Neural progenitor cell (in vitro differentiated cells): ENCODE data around the gene MEGF6. TPM values are rescaled to one million over a fixed set of nuclear protein-coding genes. Genes with fewer than 3 reads are reported as not detected.

Source experiments
- DNase-seq: peaks from one replicate; pipeline ENCODE4 v3.0.0-alpha.2; 2016; ENCODE audit warnings: low spot score
- H2AFZ ChIP-seq: fragments of 200-600 bp; sonication (generic); replicated peaks from 2 replicates; pipeline ENCODE4 v1.6.1; 2016; ENCODE audit warnings: antibody characterized with exemption
- H3F3A ChIP-seq: fragments of 200-600 bp; sonication (generic); 2 replicates; pipeline ENCODE4 v1.6.1; 2016; ENCODE audit warnings: antibody characterized with exemption, low read depth
- H3K27ac ChIP-seq: fragments of 200-600 bp; sonication (generic); 2 replicates; pipeline ENCODE4 v1.5.1; 2016; ENCODE audit warnings: mild to moderate bottlenecking
- H3K27me3 ChIP-seq: fragments of 200-600 bp; sonication (generic); 2 replicates; pipeline ENCODE4 v1.6.1; 2016; ENCODE audit warnings: mild to moderate bottlenecking, moderate library complexity
- H3K36me3 ChIP-seq: fragments of 200-600 bp; sonication (generic); 2 replicates; pipeline ENCODE4 v1.5.1; 2016
- H3K4me1 ChIP-seq: fragments of 200-600 bp; sonication (generic); 2 replicates; pipeline ENCODE4 v1.6.1; 2016; ENCODE audit warnings: mixed run types
- H3K4me2 ChIP-seq: fragments of 200-600 bp; sonication (generic); 2 replicates; pipeline ENCODE4 v1.6.1; 2016
- H3K4me3 ChIP-seq: fragments of 200-600 bp; sonication (generic); 2 replicates; pipeline ENCODE4 v1.5.1; 2016
- H3K79me2 ChIP-seq: fragments of 200-600 bp; sonication (generic); 2 replicates; pipeline ENCODE4 v1.6.1; 2016; ENCODE audit warnings: low read depth
- H3K9ac ChIP-seq: fragments of 200-600 bp; sonication (generic); 2 replicates; pipeline ENCODE4 v1.6.1; 2016
- H3K9me3 ChIP-seq: fragments of 200-600 bp; sonication (generic); 2 replicates; pipeline ENCODE4 v1.5.1; 2016; ENCODE audit warnings: low read depth
- H4K20me1 ChIP-seq: fragments of 200-600 bp; sonication (generic); 2 replicates; pipeline ENCODE4 v1.6.1; 2016; ENCODE audit warnings: low read depth
- H3K27ac Mint-ChIP-seq: 3 replicates; pipeline ENCODE4 v1.8.0; 2021; ENCODE audit warnings: mixed read lengths
- H3K27me3 Mint-ChIP-seq: 2 replicates; pipeline ENCODE4 v1.8.0; 2022; ENCODE audit warnings: low read depth, mild to moderate bottlenecking, inconsistent platforms, moderate library complexity, mixed read lengths; ENCODE audit not compliant: insufficient read depth
- H3K36me3 Mint-ChIP-seq: 3 replicates; pipeline ENCODE4 v1.8.0; 2021; ENCODE audit warnings: mixed read lengths
- H3K4me1 Mint-ChIP-seq: 3 replicates; pipeline ENCODE4 v1.8.0; 2021; ENCODE audit warnings: mixed read lengths
- H3K4me3 Mint-ChIP-seq: 3 replicates; pipeline ENCODE4 v1.8.0; 2021; ENCODE audit warnings: mild to moderate bottlenecking, moderate library complexity, mixed read lengths
- H3K9me3 Mint-ChIP-seq: 3 replicates; pipeline ENCODE4 v1.8.0; 2020; ENCODE audit warnings: mixed read lengths
- CTCF ChIP-seq: fragments of 200-600 bp; sonication (generic); IDR thresholded peaks from 2 replicates; pipeline ENCODE4 v1.5.1; 2017; ENCODE audit warnings: antibody characterized with exemption, mild to moderate bottlenecking
- EZH2 ChIP-seq: fragments of 200-600 bp; sonication (generic); IDR thresholded peaks from 2 replicates; pipeline ENCODE4 v1.6.1; 2017; ENCODE audit warnings: antibody characterized with exemption, mild to moderate bottlenecking, moderate library complexity
- EZH2phosphoT487 ChIP-seq: fragments of 200-600 bp; sonication (generic); IDR thresholded peaks from 2 replicates; pipeline ENCODE4 v1.6.1; 2017; ENCODE audit warnings: antibody characterized with exemption
- total RNA-seq: library from RNA; depleted of rRNA; stranded (reverse); fragments of >200 nt; gene quantifications from 2 replicates; pipeline ENCODE4 v1.2.3, GENCODE V29; 2015; ENCODE audit warnings: low replicate concordance

MEGF6 gene
- total RNA-seq, 1 donor from 2014 or later = 1.7 TPM

- no peaks in the 10 kb centered on the region for H3K36me3 ChIP-seq
- peaks cover 4% of the 10 kb centered on the region for H4K20me1 ChIP-seq
- H3K27ac Mint-ChIP-seq = peak overlapping the region; percentile 29
- H3K4me1 Mint-ChIP-seq = peaks cover 11% of the 10 kb centered on the region
- no peaks in the 10 kb centered on the region for H3K4me1 ChIP-seq
- no peak overlapping the region for H2AFZ ChIP-seq
- no peak for DNase-seq
- no peaks in the 10 kb centered on the region for H3F3A ChIP-seq
- no peaks in the 10 kb centered on the region for H3K27me3 ChIP-seq
- H3K4me3 Mint-ChIP-seq = no peak overlapping the region
- no peaks in the 10 kb centered on the region for H3K36me3 Mint-ChIP-seq
- TF ChIP-seq EZH2phosphoT487 = no peak
- TF ChIP-seq EZH2 = no peak
- no peak for TF ChIP-seq CTCF
- no peak overlapping the region for H3K27ac ChIP-seq
- H3K9ac ChIP-seq = no peak overlapping the region
- no peaks in the 10 kb centered on the region for H3K79me2 ChIP-seq
- peaks cover 2% of the 10 kb centered on the region for H3K27me3 Mint-ChIP-seq
- H3K9me3 Mint-ChIP-seq = no peaks in the 10 kb centered on the region
- no peaks in the 10 kb centered on the region for H3K9me3 ChIP-seq
- H3K4me2 ChIP-seq = no peak overlapping the region
- no peak overlapping the region for H3K4me3 ChIP-seq
Observed at GRCh38 chr1:3556336-3556735, 55.0 kb downstream of the MEGF6 start.

DNA sequence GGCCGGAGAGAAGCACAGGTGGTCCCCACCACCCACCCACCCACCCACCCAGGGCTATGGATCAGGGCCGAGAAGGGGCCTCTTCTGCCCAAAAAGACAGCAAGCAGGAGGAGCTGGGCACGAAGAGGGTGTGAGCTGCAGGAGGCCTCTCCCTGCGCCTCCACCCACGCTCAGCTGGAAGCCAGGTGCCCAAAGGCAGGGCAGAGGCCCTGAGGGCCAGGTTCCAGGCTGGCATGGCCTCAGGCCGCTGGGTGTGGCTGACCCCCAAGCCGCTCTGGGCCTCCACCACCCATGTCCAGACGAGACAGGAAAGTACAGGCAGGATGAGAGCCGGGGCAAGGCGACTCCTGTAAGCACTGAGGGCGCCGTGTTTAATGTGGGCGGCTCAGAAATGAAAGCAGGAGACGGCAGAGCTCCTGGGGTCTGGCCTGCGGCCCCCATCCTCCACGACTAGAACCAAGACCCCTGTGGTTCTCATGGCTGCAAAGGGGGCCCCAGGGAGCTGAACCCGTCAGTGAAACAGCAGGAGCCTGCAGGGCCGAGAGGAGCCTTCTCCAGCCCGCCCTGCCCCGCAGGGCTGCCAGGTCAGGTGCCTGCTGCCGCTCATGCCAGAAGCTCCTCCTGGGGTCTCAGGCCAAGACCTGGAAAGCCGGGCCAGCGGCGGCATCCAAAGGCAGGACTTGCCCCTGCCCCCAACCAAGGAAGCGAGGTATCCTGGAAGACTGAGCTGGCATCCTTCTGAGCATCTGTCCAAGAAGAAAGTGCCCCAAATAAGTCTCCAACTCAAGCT, 56.0 kb downstream of the MEGF6 start:
- no peak overlapping the region for H3K4me2 ChIP-seq
- H3K36me3 ChIP-seq = no peaks in the 10 kb centered on the region

DNA sequence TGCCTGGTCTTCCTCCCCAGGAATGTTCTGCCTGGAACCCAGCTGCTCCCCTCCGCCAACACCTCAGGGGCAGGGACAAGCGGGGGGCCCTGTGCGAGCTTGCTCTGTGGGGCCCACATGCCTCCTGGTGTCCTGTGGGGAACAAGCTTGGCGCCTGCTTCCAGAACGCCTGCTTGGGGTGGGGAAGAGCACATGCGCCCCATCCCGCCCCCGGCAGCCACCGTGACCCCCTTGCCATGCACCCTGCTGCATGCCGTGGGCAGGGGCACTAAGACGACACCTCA, 57.4 kb downstream of the MEGF6 start:
- Histone ChIP-seq H3K9me3 (no peaks in the 10 kb centered on the region), H3K9ac (no peak overlapping the region), H4K20me1 (peaks cover 12% of the 10 kb centered on the region), H3F3A (no peaks in the 10 kb centered on the region), H3K79me2 (no peaks in the 10 kb centered on the region), H3K4me1 (no peaks in the 10 kb centered on the region), H3K36me3 (no peaks in the 10 kb centered on the region), H3K4me3 (no peak overlapping the region), H2AFZ (no peak overlapping the region), H3K27ac (no peak overlapping the region), H3K4me2 (no peak overlapping the region), H3K27me3 (no peaks in the 10 kb centered on the region)
- Mint-ChIP-seq H3K36me3 (no peaks in the 10 kb centered on the region), H3K4me3 (no peak overlapping the region), H3K9me3 (no peaks in the 10 kb centered on the region), H3K27me3 (peaks cover 3% of the 10 kb centered on the region), H3K27ac (no peak overlapping the region), H3K4me1 (peaks cover 4% of the 10 kb centered on the region)
- TF ChIP-seq CTCF (no peak), EZH2phosphoT487 (no peak), EZH2 (no peak)
- no peak for DNase-seq

More for the DNA sequence above, 56.0 kb downstream of the MEGF6 start:
- H3K27me3 Mint-ChIP-seq = peaks cover 2% of the 10 kb centered on the region
- no peak for DNase-seq
- TF ChIP-seq EZH2phosphoT487 = no peak
- TF ChIP-seq CTCF = no peak
- no peak for TF ChIP-seq EZH2
- H3K4me1 ChIP-seq = no peaks in the 10 kb centered on the region
- H2AFZ ChIP-seq = no peak overlapping the region
- no peaks in the 10 kb centered on the region for H3K36me3 Mint-ChIP-seq
- H3K27ac ChIP-seq = no peak overlapping the region
- H3K9me3 Mint-ChIP-seq = no peaks in the 10 kb centered on the region
- H3K27ac Mint-ChIP-seq = no peak overlapping the region
- H3K79me2 ChIP-seq = no peaks in the 10 kb centered on the region
- H3K9ac ChIP-seq = no peak overlapping the region
- peaks cover 4% of the 10 kb centered on the region for H4K20me1 ChIP-seq
- no peaks in the 10 kb centered on the region for H3F3A ChIP-seq
- no peak overlapping the region for H3K4me3 Mint-ChIP-seq
- H3K4me3 ChIP-seq = no peak overlapping the region
- H3K9me3 ChIP-seq = no peaks in the 10 kb centered on the region
- peaks cover 7% of the 10 kb centered on the region for H3K4me1 Mint-ChIP-seq
- H3K27me3 ChIP-seq = no peaks in the 10 kb centered on the region
